Measurements from ENCODE around the gene DEFB113.

- TF ChIP-seq POLR2AphosphoS5 (IDR thresholded peaks at IDR 0.05; ENCODE audit: low read depth, low read length): no peak
- TF ChIP-seq POLR2A (IDR thresholded peaks at IDR 0.05; ENCODE audit: low read depth, low read length): no peak
- TF ChIP-seq TAF1 (IDR thresholded peaks at IDR 0.05; ENCODE audit: low read depth, low read length): no peak
- no peak for TF ChIP-seq POU2F2 (IDR thresholded peaks at IDR 0.05; ENCODE audit: low read depth, low read length)
These were observed 5.4 kb downstream of the DEFB113 start, which contains the start of gene DEFB114 for GRCh38 chr6:49964064-49964463.

All from GM12891 (cell line).